ENCODE results near the gene BRPF3.

DNA sequence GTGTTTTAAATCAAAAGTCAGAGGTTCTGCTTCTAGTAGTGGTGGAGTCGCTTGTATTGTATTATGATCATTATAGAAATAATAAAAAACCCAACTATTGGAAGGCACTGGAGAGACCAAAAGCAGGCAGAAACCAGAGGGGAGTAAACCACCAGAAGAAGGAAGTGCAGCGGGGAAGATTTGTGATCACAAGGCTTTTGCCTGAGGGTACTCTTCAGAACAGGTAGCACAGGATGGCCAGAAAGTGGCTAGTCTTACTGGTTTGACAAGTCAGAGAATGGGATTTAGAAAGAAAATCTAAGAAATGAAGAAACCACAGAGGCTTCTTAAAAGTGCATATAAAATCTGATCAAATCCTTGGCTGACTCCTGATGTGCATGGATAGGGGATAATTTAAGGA, 42.3 kb upstream of the BRPF3 start:
- TF ChIP-seq, protein P1, sequence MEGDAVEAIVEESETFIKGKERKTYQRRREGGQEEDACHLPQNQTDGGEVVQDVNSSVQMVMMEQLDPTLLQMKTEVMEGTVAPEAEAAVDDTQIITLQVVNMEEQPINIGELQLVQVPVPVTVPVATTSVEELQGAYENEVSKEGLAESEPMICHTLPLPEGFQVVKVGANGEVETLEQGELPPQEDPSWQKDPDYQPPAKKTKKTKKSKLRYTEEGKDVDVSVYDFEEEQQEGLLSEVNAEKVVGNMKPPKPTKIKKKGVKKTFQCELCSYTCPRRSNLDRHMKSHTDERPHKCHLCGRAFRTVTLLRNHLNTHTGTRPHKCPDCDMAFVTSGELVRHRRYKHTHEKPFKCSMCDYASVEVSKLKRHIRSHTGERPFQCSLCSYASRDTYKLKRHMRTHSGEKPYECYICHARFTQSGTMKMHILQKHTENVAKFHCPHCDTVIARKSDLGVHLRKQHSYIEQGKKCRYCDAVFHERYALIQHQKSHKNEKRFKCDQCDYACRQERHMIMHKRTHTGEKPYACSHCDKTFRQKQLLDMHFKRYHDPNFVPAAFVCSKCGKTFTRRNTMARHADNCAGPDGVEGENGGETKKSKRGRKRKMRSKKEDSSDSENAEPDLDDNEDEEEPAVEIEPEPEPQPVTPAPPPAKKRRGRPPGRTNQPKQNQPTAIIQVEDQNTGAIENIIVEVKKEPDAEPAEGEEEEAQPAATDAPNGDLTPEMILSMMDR (IDR thresholded peaks at IDR 0.05) = no peak
- TF ChIP-seq EP300 (IDR thresholded peaks at IDR 0.05) (no peak), POLR2AphosphoS5 (IDR thresholded peaks at IDR 0.05) (no peak)
